ENCODE measurements around the gene TMEM127. TPM values are rescaled to one million over a fixed set of nuclear protein-coding genes. Genes with fewer than 3 reads are reported as not detected.

Gene TMEM127
- total RNA-seq, 1 experiment from 2014 or later, result 31.5 TPM

DNA sequence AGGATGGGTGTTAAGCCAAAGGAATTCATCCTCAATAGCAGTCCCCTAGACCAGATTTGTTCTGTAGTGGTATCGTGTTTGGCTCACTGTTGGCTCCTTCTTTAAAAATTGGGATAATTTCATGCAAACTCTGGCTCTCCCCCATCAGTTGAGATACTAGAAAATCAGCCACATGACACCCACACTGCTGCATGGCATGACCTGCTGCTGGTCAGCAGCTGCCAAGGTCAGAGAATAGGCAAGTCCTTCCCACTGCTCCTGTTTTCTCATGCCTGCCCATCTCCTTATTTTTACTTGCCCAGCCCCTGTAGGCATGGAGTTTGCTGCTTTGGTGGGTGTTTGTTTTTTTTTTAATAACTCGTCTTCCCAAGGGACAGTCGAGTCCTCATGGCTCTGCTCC lies 40.6 kb upstream of the TMEM127 start:
- DNase-seq (ENCODE audit: unreplicated experiment), result no peak
- no TSS peak for BruUV-seq (replicated peaks)
- Mint-ChIP-seq H3K27me3 (ENCODE audit: insufficient read depth, unreplicated experiment) (no peaks in the 10 kb centered on the region), H3K4me1 (ENCODE audit: insufficient read depth, unreplicated experiment) (peaks cover 25% of the 10 kb centered on the region), H3K4me3 (ENCODE audit: unreplicated experiment) (peak overlapping the region; percentile 95), H3K9me3 (ENCODE audit: unreplicated experiment) (no peaks in the 10 kb centered on the region), H3K36me3 (ENCODE audit: insufficient read depth, unreplicated experiment) (peaks cover 44% of the 10 kb centered on the region), H3K27ac (ENCODE audit: low read depth, unreplicated experiment) (peak overlapping the region; percentile 96)
- TF ChIP-seq, protein P1, sequence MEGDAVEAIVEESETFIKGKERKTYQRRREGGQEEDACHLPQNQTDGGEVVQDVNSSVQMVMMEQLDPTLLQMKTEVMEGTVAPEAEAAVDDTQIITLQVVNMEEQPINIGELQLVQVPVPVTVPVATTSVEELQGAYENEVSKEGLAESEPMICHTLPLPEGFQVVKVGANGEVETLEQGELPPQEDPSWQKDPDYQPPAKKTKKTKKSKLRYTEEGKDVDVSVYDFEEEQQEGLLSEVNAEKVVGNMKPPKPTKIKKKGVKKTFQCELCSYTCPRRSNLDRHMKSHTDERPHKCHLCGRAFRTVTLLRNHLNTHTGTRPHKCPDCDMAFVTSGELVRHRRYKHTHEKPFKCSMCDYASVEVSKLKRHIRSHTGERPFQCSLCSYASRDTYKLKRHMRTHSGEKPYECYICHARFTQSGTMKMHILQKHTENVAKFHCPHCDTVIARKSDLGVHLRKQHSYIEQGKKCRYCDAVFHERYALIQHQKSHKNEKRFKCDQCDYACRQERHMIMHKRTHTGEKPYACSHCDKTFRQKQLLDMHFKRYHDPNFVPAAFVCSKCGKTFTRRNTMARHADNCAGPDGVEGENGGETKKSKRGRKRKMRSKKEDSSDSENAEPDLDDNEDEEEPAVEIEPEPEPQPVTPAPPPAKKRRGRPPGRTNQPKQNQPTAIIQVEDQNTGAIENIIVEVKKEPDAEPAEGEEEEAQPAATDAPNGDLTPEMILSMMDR (IDR thresholded peaks at IDR 0.05; ENCODE audit: unreplicated experiment), result no peak
- POLR2A ChIA-PET, result interaction anchor here (0.6 to 5.0 kb wide), 15 partner anchors 10 to 229 kb away, joined by 3 to 78 read pairs (median 8); partner anchors contain the start of genes CIAO1 and NCAPH
- CTCF ChIA-PET, result interaction anchor here (0.6 to 2.1 kb wide), 7 partner anchors 14 to 1142 kb away, joined by 3 to 6 read pairs (median 3); no protein-coding TSS in a partner anchor
- intact Hi-C loops (cut with micrococcal nuclease), result no loop called here

DNA sequence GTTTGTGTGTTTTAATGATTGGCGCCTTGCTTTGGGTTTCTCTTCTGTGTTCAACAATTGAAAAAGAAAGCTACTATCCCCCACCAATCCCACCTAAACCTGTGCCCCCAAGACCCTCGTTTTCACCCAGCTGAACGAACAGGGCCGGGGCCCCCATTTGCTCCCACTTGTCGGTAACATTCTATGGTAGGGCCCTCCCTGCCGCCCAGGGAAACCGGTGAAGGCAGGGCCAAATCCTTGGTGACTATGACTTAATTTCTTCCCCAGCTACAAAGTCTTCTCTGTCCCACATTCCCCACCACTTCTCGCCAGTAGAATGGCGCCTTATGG lies 40.1 kb upstream of the TMEM127 start:
- intact Hi-C loops (cut with micrococcal nuclease), result loop anchor here (1.0 to 2.0 kb wide), 2 partner anchors 29 to 203 kb away; partner anchors contain the start of gene NCAPH
- H3K27ac Mint-ChIP-seq (ENCODE audit: low read depth, unreplicated experiment), result peak overlapping the region; percentile 96
- peaks cover 25% of the 10 kb centered on the region for H3K4me1 Mint-ChIP-seq (ENCODE audit: insufficient read depth, unreplicated experiment)
- TF ChIP-seq, protein P1 (IDR thresholded peaks at IDR 0.05; ENCODE audit: unreplicated experiment), result no peak
- ChIA-PET CTCF (interaction anchor here (0.6 to 2.1 kb wide), 8 partner anchors 15 to 1142 kb away, joined by 3 to 6 read pairs (median 3); no protein-coding TSS in a partner anchor), POLR2A (interaction anchor here (0.6 to 5.0 kb wide), 18 partner anchors 10 to 229 kb away, joined by 3 to 78 read pairs (median 8); partner anchors contain the start of genes CIAO1, NCAPH, NEURL3 and STARD7)
- BruUV-seq (replicated peaks), result TSS peak; percentile 90
- H3K4me3 Mint-ChIP-seq (ENCODE audit: unreplicated experiment), result peak overlapping the region; percentile 95
- H3K27me3 Mint-ChIP-seq (ENCODE audit: insufficient read depth, unreplicated experiment), result no peaks in the 10 kb centered on the region
- no peaks in the 10 kb centered on the region for H3K9me3 Mint-ChIP-seq (ENCODE audit: unreplicated experiment)
- no peak for DNase-seq (ENCODE audit: unreplicated experiment)
- H3K36me3 Mint-ChIP-seq (ENCODE audit: insufficient read depth, unreplicated experiment), result peaks cover 48% of the 10 kb centered on the region

DNA sequence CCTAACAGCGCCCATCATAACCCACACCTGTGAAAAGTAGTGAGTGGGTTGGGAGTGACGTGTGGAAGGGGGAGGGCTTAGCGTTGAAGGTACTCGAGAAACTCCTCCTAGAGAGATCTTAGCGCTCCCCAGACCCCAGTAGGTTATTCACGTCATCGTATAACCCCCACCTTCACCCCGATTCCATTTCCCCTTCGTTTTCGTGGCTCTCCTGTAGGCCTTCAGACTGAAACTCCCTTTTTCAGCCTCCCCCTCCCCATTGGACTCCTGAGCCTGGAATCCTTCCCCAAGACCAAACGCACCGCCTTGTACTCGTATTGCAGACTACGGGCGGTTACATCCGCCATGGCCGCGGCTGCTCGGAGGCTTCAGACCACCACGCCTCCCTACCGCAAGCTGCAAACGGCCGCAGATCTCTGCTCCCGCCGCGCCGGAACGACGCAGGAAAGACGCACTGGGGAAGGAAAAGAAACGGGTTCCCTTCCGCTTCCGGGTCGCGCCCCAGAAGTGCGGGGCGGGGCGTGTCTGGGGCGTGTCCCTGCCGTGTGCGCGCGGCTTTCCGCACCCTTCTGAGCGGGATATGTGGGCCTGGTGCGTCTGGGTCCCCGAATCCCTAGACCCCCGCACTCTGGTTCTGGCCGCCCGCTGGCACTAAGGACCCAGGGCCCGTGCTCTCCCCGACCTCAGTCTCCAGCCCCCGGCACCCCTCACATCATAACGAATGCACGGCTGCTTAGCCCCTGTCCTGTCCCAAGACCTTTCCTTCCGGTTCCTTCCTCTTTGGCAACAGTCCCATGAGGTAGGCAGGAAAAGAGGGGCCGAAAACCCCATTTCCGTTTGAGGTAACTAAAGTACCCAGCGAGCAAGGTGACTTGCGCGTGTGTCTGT lies 39.5 kb upstream of the TMEM127 start, which contains the start of gene SNRNP200:
Gene SNRNP200 (minus strand): TSS at position 456 of the 888 bp plus-strand sequence. CDS start 109 bp downstream, at position 347.
- intact Hi-C loops (cut with micrococcal nuclease), result loop anchor here (1.0 to 2.0 kb wide), 2 partner anchors 29 to 204 kb away; partner anchors contain the start of gene NCAPH
- H3K4me1 Mint-ChIP-seq (ENCODE audit: insufficient read depth, unreplicated experiment), result peaks cover 25% of the 10 kb centered on the region
- BruUV-seq (replicated peaks), result no TSS peak
- H3K36me3 Mint-ChIP-seq (ENCODE audit: insufficient read depth, unreplicated experiment), result peaks cover 54% of the 10 kb centered on the region
- DNase-seq (ENCODE audit: unreplicated experiment), result peak; percentile 88
- H3K9me3 Mint-ChIP-seq (ENCODE audit: unreplicated experiment), result no peaks in the 10 kb centered on the region
- peak within 1 kb of the TSS; percentile 95 for H3K4me3 Mint-ChIP-seq (ENCODE audit: unreplicated experiment)
- H3K27ac Mint-ChIP-seq (ENCODE audit: low read depth, unreplicated experiment), result peak within 1 kb of the TSS; percentile 96
- TF ChIP-seq, protein P1 (IDR thresholded peaks at IDR 0.05; ENCODE audit: unreplicated experiment), result no peak
- CTCF ChIA-PET, result interaction anchor here (0.6 to 2.1 kb wide), 11 partner anchors 15 to 471 kb away, joined by 3 to 7 read pairs (median 3); no protein-coding TSS in a partner anchor
- no peaks in the 10 kb centered on the region for H3K27me3 Mint-ChIP-seq (ENCODE audit: insufficient read depth, unreplicated experiment)
- POLR2A ChIA-PET, result interaction anchor here (0.6 to 5.0 kb wide), 25 partner anchors 11 to 230 kb away, joined by 3 to 78 read pairs (median 7); partner anchors contain the start of genes CIAO1, NCAPH, NEURL3 and STARD7

DNA sequence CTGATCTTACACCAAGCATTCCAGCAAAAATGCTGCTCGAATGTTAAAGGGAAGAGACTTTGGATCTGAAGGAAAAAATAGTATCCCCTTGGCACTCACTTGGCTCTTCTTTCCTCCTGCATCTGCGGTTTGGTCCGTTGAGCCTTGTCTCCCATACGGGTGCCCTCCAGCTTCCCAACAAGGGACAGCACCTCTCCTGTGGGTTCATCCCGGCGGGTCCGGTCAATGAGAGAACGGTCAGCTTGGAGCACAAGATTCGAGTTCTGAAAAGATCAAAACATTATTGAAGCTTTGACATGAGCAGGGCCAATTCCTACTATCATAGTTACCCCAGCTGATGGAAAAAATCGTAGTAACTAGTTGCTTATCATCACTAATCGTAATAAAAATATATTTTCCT lies 38.8 kb upstream of the TMEM127 start:
- H3K9me3 Mint-ChIP-seq (ENCODE audit: unreplicated experiment), result no peaks in the 10 kb centered on the region
- POLR2A ChIA-PET, result interaction anchor here (1.0 to 5.0 kb wide), 19 partner anchors 10 to 230 kb away, joined by 3 to 78 read pairs (median 7); partner anchors contain the start of genes CIAO1, NCAPH, NEURL3 and STARD7
- intact Hi-C loops (cut with micrococcal nuclease), result loop anchor here (1.0 to 2.0 kb wide), 2 partner anchors 30 to 205 kb away; partner anchors contain the start of gene NCAPH
- H3K36me3 Mint-ChIP-seq (ENCODE audit: insufficient read depth, unreplicated experiment), result peaks cover 61% of the 10 kb centered on the region
- no peak for DNase-seq (ENCODE audit: unreplicated experiment)
- CTCF ChIA-PET, result interaction anchor here (0.7 to 2.1 kb wide), 6 partner anchors 15 to 250 kb away, joined by 3 to 7 read pairs (median 4); no protein-coding TSS in a partner anchor
- H3K4me1 Mint-ChIP-seq (ENCODE audit: insufficient read depth, unreplicated experiment), result peaks cover 25% of the 10 kb centered on the region
- peak overlapping the region; percentile 96 for H3K27ac Mint-ChIP-seq (ENCODE audit: low read depth, unreplicated experiment)
- H3K27me3 Mint-ChIP-seq (ENCODE audit: insufficient read depth, unreplicated experiment), result no peaks in the 10 kb centered on the region
- peak overlapping the region; percentile 95 for H3K4me3 Mint-ChIP-seq (ENCODE audit: unreplicated experiment)
- TF ChIP-seq, protein P1 (IDR thresholded peaks at IDR 0.05; ENCODE audit: unreplicated experiment), result no peak
- BruUV-seq (replicated peaks), result no TSS peak

Data from MCF 10A (cell line).